PC-9 (cell line): ENCODE data around the gene ERC1. TPM values are rescaled to one million over a fixed set of nuclear protein-coding genes. Genes with fewer than 3 reads are reported as not detected.

ENCODE experiments used
- BruUV-seq: library from RNA; stranded (reverse); fragments of 400-500 nt; replicated peaks from 2 replicates; lab custom pipeline; 2021; lab: Mats Ljungman, UMichigan
- CTCF ChIA-PET: fragments of 300-600 bp; sonication (Branson Sonifier 250); formaldehyde crosslinking; loops from one replicate; lab custom pipeline; 2022; ENCODE audit warnings: antibody characterized with exemption; lab: Charles Lee
- POLR2A ChIA-PET: fragments of 300-600 bp; sonication (Branson Sonifier 250); formaldehyde crosslinking; loops from one replicate; lab custom pipeline; 2022; ENCODE audit warnings: antibody characterized with exemption; ENCODE audit not compliant: unreplicated experiment; lab: Charles Lee
- DNase-seq, 2 experiments: peaks; one replicate each; pipeline versions ENCODE4 v3.0.0 to v3.0.0-alpha.2; 2015 to 2022; ENCODE audit warnings: mixed read lengths in 1 of 2
- H2AFZ ChIP-seq: fragments of 200-600 bp; sonication (generic); 2 replicates; pipeline ENCODE4 v1.8.1; 2017; ENCODE audit warnings: antibody characterized with exemption
- H3F3A ChIP-seq: fragments of 200-600 bp; sonication (generic); 2 replicates; pipeline ENCODE4 v1.8.1; 2017; ENCODE audit warnings: antibody characterized with exemption, mild to moderate bottlenecking, low read depth; ENCODE audit not compliant: insufficient read depth
- H3K27ac ChIP-seq: fragments of 200-600 bp; sonication (generic); 2 replicates; pipeline ENCODE4 v1.6.1; 2016; ENCODE audit warnings: mixed run types
- H3K27me3 ChIP-seq: fragments of 200-600 bp; sonication (generic); 2 replicates; pipeline ENCODE4 v1.6.1; 2016; ENCODE audit warnings: low read depth, mixed run types; ENCODE audit not compliant: insufficient read depth
- H3K36me3 ChIP-seq: fragments of 200-600 bp; sonication (generic); 2 replicates; pipeline ENCODE4 v1.6.1; 2016; ENCODE audit warnings: low read depth, mixed run types
- H3K4me1 ChIP-seq: fragments of 200-600 bp; sonication (generic); replicated peaks from 2 replicates; pipeline ENCODE4 v1.6.1; 2016; ENCODE audit warnings: mixed run types; ENCODE audit not compliant: insufficient read depth
- H3K4me2 ChIP-seq: fragments of 200-600 bp; sonication (generic); 2 replicates; pipeline ENCODE4 v1.6.1; 2017; ENCODE audit warnings: mixed run types
- H3K4me3 ChIP-seq: fragments of 200-600 bp; sonication (generic); 2 replicates; pipeline ENCODE4 v1.6.1; 2016; ENCODE audit warnings: mixed run types
- H3K79me2 ChIP-seq: fragments of 200-600 bp; sonication (generic); 2 replicates; pipeline ENCODE4 v1.6.1; 2017; ENCODE audit warnings: low read depth, mixed run types
- H3K9me2 ChIP-seq: fragments of 200-600 bp; sonication (generic); 2 replicates; pipeline ENCODE4 v1.8.1; 2017; ENCODE audit warnings: mild to moderate bottlenecking; ENCODE audit not compliant: insufficient read depth
- H3K9me3 ChIP-seq: fragments of 200-600 bp; sonication (generic); 2 replicates; pipeline ENCODE4 v1.8.1; 2016; ENCODE audit warnings: low read depth; ENCODE audit not compliant: insufficient read depth
- H4K20me1 ChIP-seq: fragments of 200-600 bp; sonication (generic); 2 replicates; pipeline ENCODE4 v1.8.1; 2017; ENCODE audit not compliant: insufficient read depth
- CTCF ChIP-seq: fragments of 200-600 bp; sonication (generic); conservative IDR thresholded peaks from 2 replicates; pipeline ENCODE4 v1.6.1; 2017; ENCODE audit warnings: mixed run types, antibody characterized with exemption, mild to moderate bottlenecking, moderate library complexity
- EZH2 ChIP-seq: fragments of 200-600 bp; sonication (generic); IDR thresholded peaks from 2 replicates; pipeline ENCODE4 v1.8.0; 2017; ENCODE audit warnings: antibody characterized with exemption, low read depth
- intact Hi-C: fragments of 100-400 bp; cut with micrococcal nuclease; formaldehyde crosslinking; loops from one replicate; pipeline ENCODE4 v1.10.0; 2022; ENCODE audit not compliant: unreplicated experiment
- total RNA-seq: library from RNA; stranded (reverse); gene quantifications from 2 replicates; pipeline ENCODE4 v1.2.3, GENCODE V29; 2021

The ERC1 gene
- total RNA-seq, 1 experiment from 2014 or later, result 52.0 TPM

GRCh38 chr12:1429980-1430379 is 439.0 kb downstream of the ERC1 start:
- H3K27ac ChIP-seq, result no peak overlapping the region
- no TSS peak for BruUV-seq
- no peaks in the 10 kb centered on the region for H3K79me2 ChIP-seq
- H3F3A ChIP-seq, result no peaks in the 10 kb centered on the region
- H4K20me1 ChIP-seq, result no peaks in the 10 kb centered on the region
- intact Hi-C loops, result no loop called here
- no peak for DNase-seq
- H3K9me3 ChIP-seq, result no peaks in the 10 kb centered on the region
- H3K9me2 ChIP-seq, result no peaks in the 10 kb centered on the region
- TF ChIP-seq CTCF (no peak), EZH2 (no peak)
- no peaks in the 10 kb centered on the region for H3K27me3 ChIP-seq
- ChIA-PET POLR2A (no interaction called here), CTCF (no interaction called here)
- H3K4me3 ChIP-seq, result no peak overlapping the region
- H3K36me3 ChIP-seq, result no peaks in the 10 kb centered on the region
- H2AFZ ChIP-seq, result no peak overlapping the region
- no peaks in the 10 kb centered on the region for H3K4me1 ChIP-seq
- H3K4me2 ChIP-seq, result no peak overlapping the region

GRCh38 chr12:1434296-1434955 is 443.4 kb downstream of the ERC1 start:
- TF ChIP-seq EZH2 (no peak), CTCF (no peak)
- H3K9me2 ChIP-seq, result no peaks in the 10 kb centered on the region
- no TSS peak for BruUV-seq
- H3K79me2 ChIP-seq, result no peaks in the 10 kb centered on the region
- H3K4me2 ChIP-seq, result no peak overlapping the region
- no peaks in the 10 kb centered on the region for H3K36me3 ChIP-seq
- H2AFZ ChIP-seq, result no peak overlapping the region
- ChIA-PET CTCF (no interaction called here), POLR2A (interaction anchor here (0.7 kb wide), 1 partner anchor 304 kb away, joined by 3 read pairs; no protein-coding TSS in a partner anchor)
- no peak overlapping the region for H3K27ac ChIP-seq
- no peak overlapping the region for H3K4me3 ChIP-seq
- H3F3A ChIP-seq, result no peaks in the 10 kb centered on the region
- intact Hi-C loops, result no loop called here
- H3K27me3 ChIP-seq, result no peaks in the 10 kb centered on the region
- H3K4me1 ChIP-seq, result no peaks in the 10 kb centered on the region
- H3K9me3 ChIP-seq, result no peaks in the 10 kb centered on the region
- no peak for DNase-seq
- no peaks in the 10 kb centered on the region for H4K20me1 ChIP-seq

GRCh38 chr12:1435044-1435443 is 444.0 kb downstream of the ERC1 start:
- Histone ChIP-seq H3K36me3 (no peaks in the 10 kb centered on the region), H3K4me3 (no peak overlapping the region), H3K4me2 (no peak overlapping the region), H3K79me2 (no peaks in the 10 kb centered on the region), H3F3A (no peaks in the 10 kb centered on the region), H4K20me1 (no peaks in the 10 kb centered on the region), H3K9me2 (no peaks in the 10 kb centered on the region), H3K27ac (no peak overlapping the region), H3K27me3 (no peaks in the 10 kb centered on the region), H3K9me3 (no peaks in the 10 kb centered on the region), H2AFZ (no peak overlapping the region), H3K4me1 (no peaks in the 10 kb centered on the region)
- DNase-seq, result no peak
- intact Hi-C loops, result no loop called here
- no TSS peak for BruUV-seq
- POLR2A ChIA-PET, result no interaction called here
- CTCF ChIA-PET, result no interaction called here
- TF ChIP-seq EZH2, result no peak
- TF ChIP-seq CTCF, result no peak
